ENCODE results near the gene PTGDS. TPM values are rescaled to one million over a fixed set of nuclear protein-coding genes. Genes with fewer than 3 reads are reported as not detected.

PTGDS gene
- total RNA-seq, 1 donor from 2014 or later: 4.2 TPM

DNA sequence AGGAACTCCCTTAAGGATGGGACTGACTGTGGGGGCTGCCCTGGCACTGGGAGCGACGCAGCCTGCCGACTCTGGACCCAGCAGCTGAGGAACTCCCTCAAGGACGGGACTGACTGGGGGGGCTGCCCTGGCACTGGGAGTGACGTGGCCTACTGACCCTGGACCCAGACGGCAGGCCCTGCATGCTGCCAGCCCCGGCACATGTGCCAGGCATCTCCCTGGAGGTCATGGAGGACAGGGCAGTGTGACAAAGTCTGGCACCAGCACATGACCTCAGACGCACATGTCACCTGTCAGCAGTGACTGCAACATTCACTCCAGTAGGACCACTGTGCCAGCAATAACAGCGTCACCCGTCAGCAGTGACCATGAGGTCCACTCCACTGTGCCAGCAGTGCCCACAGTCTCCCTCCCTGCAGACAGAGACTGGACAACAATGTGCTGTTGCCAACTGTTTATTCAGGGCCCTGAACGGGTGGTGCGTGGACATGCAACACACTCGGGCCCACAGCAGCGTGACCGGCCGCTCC lies 37.2 kb upstream of the PTGDS start:
- H3K27me3 ChIP-seq (ENCODE audit: control insufficient read depth in 3 of 3, insufficient read depth in 3 of 3, low read length in 3 of 3): no peaks in the 10 kb centered on the region
- peaks cover 35 to 58% (median 47%) of the 10 kb centered on the region in 3 donors for H3K4me1 ChIP-seq (ENCODE audit: control insufficient read depth in 3 of 3, insufficient read depth in 3 of 3, low read length in 3 of 3)
- H3K36me3 ChIP-seq (ENCODE audit: control insufficient read depth in 3 of 3, insufficient read depth in 3 of 3, low read length in 3 of 3): peaks cover 25 to 32% (median 29%) of the 10 kb centered on the region in 3 donors
- peak overlapping the region; percentile 70 to 98 (median 70) for H3K9ac ChIP-seq (ENCODE audit: low read depth in 1 of 3, low read length in 3 of 3)
- H3K9me3 ChIP-seq (ENCODE audit: control insufficient read depth in 3 of 3, low read length in 3 of 3): peaks cover 0 to 2% (median 0%) of the 10 kb centered on the region in 3 donors
- H3K27ac ChIP-seq (ENCODE audit: low read depth, low read length): peak overlapping the region; percentile 97
- H3K4me3 ChIP-seq (ENCODE audit: low read length in 3 of 3): peak overlapping the region in 2 of 3 donors; percentile 40 to 90

- Histone ChIP-seq H3K36me3 (ENCODE audit: control insufficient read depth in 3 of 3, insufficient read depth in 3 of 3, low read length in 3 of 3) (peaks cover 25 to 32% (median 29%) of the 10 kb centered on the region in 3 donors), H3K9me3 (ENCODE audit: control insufficient read depth in 3 of 3, low read length in 3 of 3) (peaks cover 0 to 2% (median 0%) of the 10 kb centered on the region in 3 donors), H3K4me1 (ENCODE audit: control insufficient read depth in 3 of 3, insufficient read depth in 3 of 3, low read length in 3 of 3) (peaks cover 35 to 60% (median 47%) of the 10 kb centered on the region in 3 donors), H3K27ac (ENCODE audit: low read depth, low read length) (peak overlapping the region; percentile 97), H3K9ac (ENCODE audit: low read depth in 1 of 3, low read length in 3 of 3) (peak overlapping the region; percentile 62 to 98 (median 70)), H3K4me3 (ENCODE audit: low read length in 3 of 3) (peak overlapping the region in 2 of 3 donors; percentile 40 to 90), H3K27me3 (ENCODE audit: control insufficient read depth in 3 of 3, insufficient read depth in 3 of 3, low read length in 3 of 3) (no peaks in the 10 kb centered on the region)
These were observed 36.6 kb upstream of the PTGDS start for GRCh38 chr9:136940526-136941230.

DNA sequence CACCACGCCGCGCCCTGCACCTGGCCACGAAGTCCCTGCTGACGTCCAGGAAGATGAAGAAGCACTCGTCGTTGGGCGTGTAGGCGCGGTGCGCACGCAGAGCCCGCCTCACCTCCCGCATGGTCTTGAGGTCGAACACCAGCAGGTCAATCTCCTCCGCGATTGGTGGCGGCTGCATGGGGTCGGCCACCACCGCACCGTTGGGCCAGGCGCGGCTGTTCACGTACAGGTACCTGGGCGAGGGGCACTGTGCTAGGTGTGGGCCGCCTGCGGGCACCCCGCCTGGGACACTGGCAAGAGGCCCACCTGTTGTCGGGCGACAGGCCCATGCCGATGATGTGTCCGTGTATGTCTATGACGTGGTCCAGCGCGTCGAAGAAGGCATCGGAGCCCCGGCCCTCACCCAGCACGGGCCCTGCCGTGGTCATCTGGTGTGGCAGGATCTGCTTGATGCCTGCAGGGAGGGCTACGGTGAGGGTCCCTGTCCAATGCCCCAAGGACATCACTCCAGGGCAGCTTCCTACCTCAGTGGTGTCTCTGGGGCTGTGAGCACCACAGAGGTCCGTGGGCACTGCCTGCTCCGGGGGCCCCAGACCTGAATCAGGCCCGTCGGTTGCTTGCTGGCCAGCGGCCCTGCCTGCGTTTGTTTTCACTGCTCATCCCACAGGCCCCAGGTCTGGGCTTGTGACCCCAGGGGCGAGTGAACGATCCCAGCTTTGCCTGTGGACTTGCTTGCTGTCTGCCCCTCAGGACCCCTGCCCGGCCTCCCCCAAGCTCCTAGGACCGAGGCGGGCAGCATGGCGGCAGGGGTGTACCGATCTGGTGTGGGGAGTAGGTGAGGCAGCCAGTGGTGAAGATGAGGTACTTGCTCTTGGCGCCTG lies 35.8 kb upstream of the PTGDS start:
- Histone ChIP-seq H3K36me3 (ENCODE audit: control insufficient read depth in 3 of 3, insufficient read depth in 3 of 3, low read length in 3 of 3) (peaks cover 25 to 32% (median 29%) of the 10 kb centered on the region in 3 donors), H3K27me3 (ENCODE audit: control insufficient read depth in 3 of 3, insufficient read depth in 3 of 3, low read length in 3 of 3) (no peaks in the 10 kb centered on the region), H3K4me1 (ENCODE audit: control insufficient read depth in 3 of 3, insufficient read depth in 3 of 3, low read length in 3 of 3) (peaks cover 35 to 62% (median 50%) of the 10 kb centered on the region in 3 donors), H3K27ac (ENCODE audit: low read depth, low read length) (peak overlapping the region; percentile 97), H3K9me3 (ENCODE audit: control insufficient read depth in 3 of 3, low read length in 3 of 3) (peaks cover 0 to 2% (median 0%) of the 10 kb centered on the region in 3 donors), H3K4me3 (ENCODE audit: low read length in 3 of 3) (peak overlapping the region in 1 of 3 donors; percentile 90), H3K9ac (ENCODE audit: low read depth in 1 of 3, low read length in 3 of 3) (peak overlapping the region in 1 of 3 donors; percentile 98)

DNA sequence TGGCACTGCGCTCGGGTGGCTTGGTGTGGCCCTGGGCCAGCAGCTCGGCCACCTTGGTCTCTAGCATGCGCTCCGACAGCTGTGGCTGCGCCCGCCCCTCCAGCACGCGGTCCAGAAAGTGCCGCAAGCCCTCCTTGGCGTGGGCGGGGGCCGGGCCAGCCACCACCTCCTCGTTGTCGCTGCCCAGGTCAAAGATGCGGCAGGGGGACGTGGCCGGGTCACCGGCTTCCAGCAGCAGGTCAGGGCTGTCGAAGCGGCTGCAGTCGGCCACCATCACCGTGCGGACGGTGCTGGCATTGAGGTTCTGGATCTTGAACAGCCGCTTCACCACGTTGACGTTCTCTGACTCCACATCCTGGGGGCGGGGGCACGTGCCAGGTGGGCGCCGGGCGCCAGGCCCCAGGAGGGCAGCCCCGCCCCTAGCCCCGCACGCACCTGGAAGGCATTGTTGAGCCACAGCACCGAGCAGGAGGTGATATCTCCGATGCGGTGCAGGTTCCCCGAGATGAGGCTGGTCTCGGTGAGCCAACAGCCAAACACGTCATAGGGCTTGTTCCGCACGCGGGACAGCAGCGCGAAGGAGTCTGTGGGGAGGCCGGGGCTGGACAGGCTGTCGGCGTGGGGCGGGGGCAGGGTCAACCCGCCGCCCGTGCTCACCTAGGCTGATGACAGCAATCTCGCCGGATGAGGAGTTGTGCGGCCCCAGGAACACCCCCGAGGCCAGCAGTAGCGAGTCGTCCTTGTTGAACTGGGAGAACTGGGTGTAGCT lies 35.0 kb upstream of the PTGDS start:
- Histone ChIP-seq H3K27ac (ENCODE audit: low read depth, low read length) (peak overlapping the region; percentile 97), H3K36me3 (ENCODE audit: control insufficient read depth in 3 of 3, insufficient read depth in 3 of 3, low read length in 3 of 3) (peaks cover 25 to 32% (median 29%) of the 10 kb centered on the region in 3 donors), H3K4me3 (ENCODE audit: low read length in 3 of 3) (peak overlapping the region in 2 of 3 donors; percentile 85 to 90), H3K9me3 (ENCODE audit: control insufficient read depth in 3 of 3, low read length in 3 of 3) (peaks cover 0 to 2% (median 0%) of the 10 kb centered on the region in 3 donors), H3K27me3 (ENCODE audit: control insufficient read depth in 3 of 3, insufficient read depth in 3 of 3, low read length in 3 of 3) (no peaks in the 10 kb centered on the region), H3K4me1 (ENCODE audit: control insufficient read depth in 3 of 3, insufficient read depth in 3 of 3, low read length in 3 of 3) (peaks cover 37 to 71% (median 58%) of the 10 kb centered on the region in 3 donors), H3K9ac (ENCODE audit: low read depth in 1 of 3, low read length in 3 of 3) (peak overlapping the region in 2 of 3 donors; percentile 93 to 98)

DNA sequence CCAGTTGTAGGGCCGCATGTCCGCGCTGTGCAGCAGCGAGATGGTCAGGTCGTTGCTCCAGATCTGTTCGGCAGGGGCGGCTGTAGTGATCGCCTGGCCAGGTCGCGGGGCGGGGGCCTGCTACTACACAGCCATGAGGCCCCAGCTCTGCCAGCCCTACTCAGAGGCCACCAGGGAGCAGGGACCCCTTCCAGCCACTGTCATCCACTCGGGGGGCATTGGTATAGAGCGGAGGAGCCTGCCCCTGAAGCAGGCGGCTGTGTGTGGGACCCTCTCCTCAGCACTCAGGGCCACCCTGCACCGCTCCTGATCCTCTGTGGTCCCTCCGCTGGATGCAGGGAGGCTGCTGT lies 34.4 kb upstream of the PTGDS start:
- Histone ChIP-seq H3K27me3 (ENCODE audit: control insufficient read depth in 3 of 3, insufficient read depth in 3 of 3, low read length in 3 of 3) (no peaks in the 10 kb centered on the region), H3K4me3 (ENCODE audit: low read length in 3 of 3) (peak overlapping the region in 2 of 3 donors; percentile 85 to 90), H3K9ac (ENCODE audit: low read depth in 1 of 3, low read length in 3 of 3) (peak overlapping the region in 2 of 3 donors; percentile 93 to 98), H3K4me1 (ENCODE audit: control insufficient read depth in 3 of 3, insufficient read depth in 3 of 3, low read length in 3 of 3) (peaks cover 42 to 71% (median 64%) of the 10 kb centered on the region in 3 donors), H3K36me3 (ENCODE audit: control insufficient read depth in 3 of 3, insufficient read depth in 3 of 3, low read length in 3 of 3) (peaks cover 25 to 32% (median 26%) of the 10 kb centered on the region in 3 donors), H3K9me3 (ENCODE audit: control insufficient read depth in 3 of 3, low read length in 3 of 3) (peaks cover 0 to 2% (median 0%) of the 10 kb centered on the region in 3 donors), H3K27ac (ENCODE audit: low read depth, low read length) (peak overlapping the region; percentile 97)

GRCh38 chr9:136943291-136944211 lies 33.8 kb upstream of the PTGDS start:
- H3K4me1 ChIP-seq (ENCODE audit: control insufficient read depth in 3 of 3, insufficient read depth in 3 of 3, low read length in 3 of 3): peaks cover 46 to 74% (median 68%) of the 10 kb centered on the region in 3 donors
- H3K27me3 ChIP-seq (ENCODE audit: control insufficient read depth in 3 of 3, insufficient read depth in 3 of 3, low read length in 3 of 3): no peaks in the 10 kb centered on the region
- peak overlapping the region; percentile 75 to 90 (median 85) for H3K4me3 ChIP-seq (ENCODE audit: low read length in 3 of 3)
- H3K36me3 ChIP-seq (ENCODE audit: control insufficient read depth in 3 of 3, insufficient read depth in 3 of 3, low read length in 3 of 3): peaks cover 25 to 32% (median 26%) of the 10 kb centered on the region in 3 donors
- peak overlapping the region; percentile 88 to 98 (median 93) for H3K9ac ChIP-seq (ENCODE audit: low read depth in 1 of 3, low read length in 3 of 3)
- peak overlapping the region; percentile 97 for H3K27ac ChIP-seq (ENCODE audit: low read depth, low read length)
- peaks cover 0 to 2% (median 0%) of the 10 kb centered on the region in 3 donors for H3K9me3 ChIP-seq (ENCODE audit: control insufficient read depth in 3 of 3, low read length in 3 of 3)

DNA sequence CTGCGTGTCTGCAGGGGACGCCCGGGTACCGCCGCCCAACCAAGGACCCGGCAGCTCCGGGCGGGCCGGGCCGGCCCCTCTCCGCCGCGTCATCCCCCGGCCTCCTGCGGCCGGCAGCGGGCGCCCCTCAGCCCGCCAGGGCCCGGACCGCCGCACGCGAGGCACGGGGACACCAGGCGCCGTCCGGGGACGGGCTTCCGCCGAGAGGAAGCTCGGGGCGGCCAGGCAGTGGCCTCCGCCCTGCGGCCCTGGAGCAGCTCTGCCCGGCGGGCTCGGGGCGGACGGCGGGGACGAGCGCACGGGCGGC lies 33.1 kb upstream of the PTGDS start:
- H3K27me3 ChIP-seq (ENCODE audit: control insufficient read depth in 3 of 3, insufficient read depth in 3 of 3, low read length in 3 of 3): no peaks in the 10 kb centered on the region
- H3K36me3 ChIP-seq (ENCODE audit: control insufficient read depth in 3 of 3, insufficient read depth in 3 of 3, low read length in 3 of 3): peaks cover 25 to 32% (median 26%) of the 10 kb centered on the region in 3 donors
- peaks cover 46 to 73% (median 68%) of the 10 kb centered on the region in 3 donors for H3K4me1 ChIP-seq (ENCODE audit: control insufficient read depth in 3 of 3, insufficient read depth in 3 of 3, low read length in 3 of 3)
- peaks cover 0 to 2% (median 0%) of the 10 kb centered on the region in 3 donors for H3K9me3 ChIP-seq (ENCODE audit: control insufficient read depth in 3 of 3, low read length in 3 of 3)
- peak overlapping the region; percentile 75 to 90 (median 85) for H3K4me3 ChIP-seq (ENCODE audit: low read length in 3 of 3)
- peak overlapping the region; percentile 88 to 98 (median 93) for H3K9ac ChIP-seq (ENCODE audit: low read depth in 1 of 3, low read length in 3 of 3)
- H3K27ac ChIP-seq (ENCODE audit: low read depth, low read length): peak overlapping the region; percentile 97

GRCh38 chr9:136944519-136945332 lies 32.6 kb upstream of the PTGDS start, which contains the start of the genes C8G and FBXW5:
Gene C8G, plus strand, starts transcription at chr9:136945243. Its CDS starts 78 bp downstream, at chr9:136945321.
Gene FBXW5, minus strand, starts transcription at chr9:136944738. Its CDS starts 655 bp downstream, at chr9:136944083.
- H3K4me1 ChIP-seq (ENCODE audit: control insufficient read depth in 3 of 3, insufficient read depth in 3 of 3, low read length in 3 of 3): peaks cover 42 to 71% (median 62%) of the 10 kb centered on the region in 3 donors
- peaks cover 25 to 32% (median 26%) of the 10 kb centered on the region in 3 donors for H3K36me3 ChIP-seq (ENCODE audit: control insufficient read depth in 3 of 3, insufficient read depth in 3 of 3, low read length in 3 of 3)
- peak within 1 kb of the TSS; percentile 75 to 90 (median 85) for H3K4me3 ChIP-seq (ENCODE audit: low read length in 3 of 3)
- H3K27me3 ChIP-seq (ENCODE audit: control insufficient read depth in 3 of 3, insufficient read depth in 3 of 3, low read length in 3 of 3): no peaks in the 10 kb centered on the region
- H3K27ac ChIP-seq (ENCODE audit: low read depth, low read length): peak within 1 kb of the TSS; percentile 97
- H3K9ac ChIP-seq (ENCODE audit: low read depth in 1 of 3, low read length in 3 of 3): peak within 1 kb of the TSS; percentile 88 to 98 (median 93)
- H3K9me3 ChIP-seq (ENCODE audit: control insufficient read depth in 3 of 3, low read length in 3 of 3): peaks cover 0 to 2% (median 0%) of the 10 kb centered on the region in 3 donors

All from skeletal muscle tissue (tissue), 4 donors.